DOHH2 (cell line): ENCODE measurements around the gene STXBP5L.

Experiments used
- H3F3A ChIP-seq: fragments of 200-600 bp; sonication (generic), shearing (Covaris generic); 2 replicates; pipeline ENCODE4 v1.6.0; 2016; ENCODE audit warnings: antibody characterized with exemption, mild to moderate bottlenecking; ENCODE audit not compliant: control insufficient read depth, insufficient read depth
- H3K27ac ChIP-seq: fragments of 200-600 bp; sonication (generic); 2 replicates; pipeline ENCODE4 v1.5.1; 2014; ENCODE audit warnings: low read depth, mild to moderate bottlenecking, low read length, moderate library complexity
- H3K27me3 ChIP-seq: fragments of 200-600 bp; sonication (generic); 2 replicates; pipeline ENCODE4 v1.6.1; 2014; ENCODE audit warnings: mild to moderate bottlenecking, low read length, mixed read lengths; ENCODE audit not compliant: control insufficient read depth
- H3K36me3 ChIP-seq: fragments of 200-600 bp; sonication (generic); 2 replicates; pipeline ENCODE4 v1.6.1; 2014; ENCODE audit warnings: mild to moderate bottlenecking, low read length, moderate library complexity, mixed read lengths; ENCODE audit not compliant: control insufficient read depth
- H3K4me1 ChIP-seq: fragments of 200-600 bp; sonication (generic); 2 replicates; pipeline ENCODE4 v1.6.1; 2014; ENCODE audit warnings: mild to moderate bottlenecking, low read length, mixed read lengths; ENCODE audit not compliant: control insufficient read depth
- H3K4me2 ChIP-seq: fragments of 200-600 bp; sonication (generic); 2 replicates; pipeline ENCODE4 v1.6.0; 2014; ENCODE audit warnings: mild to moderate bottlenecking, low read length, moderate library complexity
- H3K4me3 ChIP-seq: fragments of 200-600 bp; sonication (generic); 2 replicates; pipeline ENCODE4 v1.5.1; 2014; ENCODE audit warnings: mild to moderate bottlenecking, low read length, mixed read lengths
- H3K79me2 ChIP-seq: fragments of 200-600 bp; sonication (generic); 2 replicates; pipeline ENCODE4 v1.6.1; 2014; ENCODE audit warnings: mild to moderate bottlenecking, low read length, mixed read lengths; ENCODE audit not compliant: control insufficient read depth
- H3K9me2 ChIP-seq: fragments of 200-600 bp; sonication (generic); replicated peaks from 2 replicates; pipeline ENCODE4 v1.6.1; 2014; ENCODE audit warnings: mild to moderate bottlenecking, low read length, mixed read lengths; ENCODE audit not compliant: control insufficient read depth
- H3K9me3 ChIP-seq: fragments of 200-600 bp; sonication (generic); 2 replicates; pipeline ENCODE4 v1.6.1; 2014; ENCODE audit warnings: antibody characterized with exemption, low read length, mixed read lengths; ENCODE audit not compliant: control insufficient read depth, insufficient read depth
- H4K20me1 ChIP-seq: fragments of 200-600 bp; sonication (generic); 2 replicates; pipeline ENCODE4 v1.6.0; 2014; ENCODE audit warnings: low read depth, mild to moderate bottlenecking, antibody characterized with exemption, low read length, moderate library complexity; ENCODE audit not compliant: control insufficient read depth, insufficient read depth
- EZH2phosphoT487 ChIP-seq: fragments of 200-600 bp; sonication (generic); IDR thresholded peaks from 2 replicates; pipeline ENCODE4 v1.6.1; 2017; ENCODE audit warnings: borderline replicate concordance, mild to moderate bottlenecking, antibody characterized with exemption, low read length, moderate library complexity, mixed read lengths
- TF ChIP-seq, protein P1 (sequence below): fragments of 200-600 bp; sonication (generic); IDR thresholded peaks from one replicate; pipeline ENCODE4 v1.5.1; 2014; ENCODE audit warnings: antibody characterized with exemption, mild to moderate bottlenecking, low read depth, low read length; ENCODE audit not compliant: poor library complexity, severe bottlenecking

Gene STXBP5L

DNA sequence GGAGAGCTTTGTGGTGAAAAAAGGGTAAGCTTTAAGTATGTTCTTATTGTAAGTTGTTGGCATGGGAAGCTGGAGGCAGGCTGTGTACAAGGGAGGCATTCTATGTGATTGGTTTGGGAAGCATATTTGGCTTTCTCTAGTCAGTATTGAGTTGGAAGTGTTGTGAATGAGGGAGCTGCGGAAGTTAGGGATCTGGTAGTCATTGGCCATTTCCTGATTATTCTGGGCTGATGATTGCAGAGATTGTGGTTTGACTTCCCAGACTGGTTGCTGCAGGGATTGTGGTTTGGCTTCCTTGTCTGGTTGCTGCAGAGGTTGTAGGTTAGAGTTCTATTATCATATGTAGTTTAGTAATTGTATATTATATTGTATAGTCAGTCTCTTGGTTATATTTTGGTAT is 21.0 kb downstream of the STXBP5L start:
- Histone ChIP-seq H3K9me2 (no peaks in the 10 kb centered on the region), H3K27ac (no peak overlapping the region), H3K79me2 (no peaks in the 10 kb centered on the region), H3K27me3 (no peaks in the 10 kb centered on the region), H3K36me3 (no peaks in the 10 kb centered on the region), H3K4me2 (no peak overlapping the region), H3K9me3 (no peaks in the 10 kb centered on the region), H3F3A (no peaks in the 10 kb centered on the region), H3K4me1 (no peaks in the 10 kb centered on the region), H4K20me1 (no peaks in the 10 kb centered on the region), H3K4me3 (no peak overlapping the region)
- TF ChIP-seq, protein P1, sequence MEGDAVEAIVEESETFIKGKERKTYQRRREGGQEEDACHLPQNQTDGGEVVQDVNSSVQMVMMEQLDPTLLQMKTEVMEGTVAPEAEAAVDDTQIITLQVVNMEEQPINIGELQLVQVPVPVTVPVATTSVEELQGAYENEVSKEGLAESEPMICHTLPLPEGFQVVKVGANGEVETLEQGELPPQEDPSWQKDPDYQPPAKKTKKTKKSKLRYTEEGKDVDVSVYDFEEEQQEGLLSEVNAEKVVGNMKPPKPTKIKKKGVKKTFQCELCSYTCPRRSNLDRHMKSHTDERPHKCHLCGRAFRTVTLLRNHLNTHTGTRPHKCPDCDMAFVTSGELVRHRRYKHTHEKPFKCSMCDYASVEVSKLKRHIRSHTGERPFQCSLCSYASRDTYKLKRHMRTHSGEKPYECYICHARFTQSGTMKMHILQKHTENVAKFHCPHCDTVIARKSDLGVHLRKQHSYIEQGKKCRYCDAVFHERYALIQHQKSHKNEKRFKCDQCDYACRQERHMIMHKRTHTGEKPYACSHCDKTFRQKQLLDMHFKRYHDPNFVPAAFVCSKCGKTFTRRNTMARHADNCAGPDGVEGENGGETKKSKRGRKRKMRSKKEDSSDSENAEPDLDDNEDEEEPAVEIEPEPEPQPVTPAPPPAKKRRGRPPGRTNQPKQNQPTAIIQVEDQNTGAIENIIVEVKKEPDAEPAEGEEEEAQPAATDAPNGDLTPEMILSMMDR, result no peak
- TF ChIP-seq EZH2phosphoT487, result no peak

DNA sequence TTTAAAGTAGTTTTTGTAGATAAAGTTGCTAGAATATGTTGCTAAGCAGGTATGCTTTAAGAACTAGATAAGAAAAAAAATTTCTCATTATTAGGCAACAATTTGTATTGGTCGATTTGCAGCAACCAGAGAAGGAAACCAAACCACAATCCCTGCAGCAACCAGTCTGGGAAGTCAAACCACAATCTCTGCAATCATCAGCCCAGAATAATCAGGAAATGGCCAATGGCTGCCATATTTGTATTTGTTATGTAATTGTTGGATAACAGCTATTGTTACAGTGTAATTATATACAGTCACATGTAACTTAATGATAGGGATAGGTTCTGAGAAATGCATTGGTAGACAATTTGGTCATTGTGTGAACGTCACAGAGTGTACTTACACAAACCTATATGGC is 23.6 kb downstream of the STXBP5L start:
- no peaks in the 10 kb centered on the region for H3K79me2 ChIP-seq
- no peaks in the 10 kb centered on the region for H3F3A ChIP-seq
- no peaks in the 10 kb centered on the region for H3K9me3 ChIP-seq
- H3K4me3 ChIP-seq, result no peak overlapping the region
- H3K9me2 ChIP-seq, result no peaks in the 10 kb centered on the region
- H3K4me1 ChIP-seq, result no peaks in the 10 kb centered on the region
- no peaks in the 10 kb centered on the region for H4K20me1 ChIP-seq
- H3K36me3 ChIP-seq, result no peaks in the 10 kb centered on the region
- H3K27me3 ChIP-seq, result no peaks in the 10 kb centered on the region
- TF ChIP-seq, protein P1, result no peak
- no peak for TF ChIP-seq EZH2phosphoT487
- no peak overlapping the region for H3K27ac ChIP-seq
- H3K4me2 ChIP-seq, result no peak overlapping the region

DNA sequence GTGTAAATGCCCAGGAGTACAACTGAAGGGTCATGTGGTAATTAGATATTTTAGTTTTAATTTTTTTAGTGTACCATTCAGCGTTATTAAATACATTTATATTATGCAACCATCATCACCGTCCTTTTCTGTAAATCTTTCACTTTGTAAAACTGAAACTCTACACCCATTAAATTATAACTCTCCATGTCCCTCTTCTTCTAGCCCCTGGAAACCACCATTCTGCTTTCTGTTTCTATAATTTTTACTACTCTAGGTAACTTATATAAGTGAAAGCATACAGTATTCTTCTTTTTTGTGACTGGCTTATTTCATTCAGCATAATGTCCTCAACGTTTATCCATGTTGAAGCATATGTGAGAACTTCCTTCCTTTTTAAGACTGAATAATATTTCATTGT is 48.1 kb downstream of the STXBP5L start:
- H4K20me1 ChIP-seq, result no peaks in the 10 kb centered on the region
- no peaks in the 10 kb centered on the region for H3K27me3 ChIP-seq
- H3K27ac ChIP-seq, result no peak overlapping the region
- no peaks in the 10 kb centered on the region for H3K36me3 ChIP-seq
- no peaks in the 10 kb centered on the region for H3K9me3 ChIP-seq
- no peaks in the 10 kb centered on the region for H3K9me2 ChIP-seq
- no peak overlapping the region for H3K4me3 ChIP-seq
- H3K4me1 ChIP-seq, result no peaks in the 10 kb centered on the region
- no peak for TF ChIP-seq EZH2phosphoT487
- H3F3A ChIP-seq, result no peaks in the 10 kb centered on the region
- H3K4me2 ChIP-seq, result no peak overlapping the region
- no peaks in the 10 kb centered on the region for H3K79me2 ChIP-seq

DNA sequence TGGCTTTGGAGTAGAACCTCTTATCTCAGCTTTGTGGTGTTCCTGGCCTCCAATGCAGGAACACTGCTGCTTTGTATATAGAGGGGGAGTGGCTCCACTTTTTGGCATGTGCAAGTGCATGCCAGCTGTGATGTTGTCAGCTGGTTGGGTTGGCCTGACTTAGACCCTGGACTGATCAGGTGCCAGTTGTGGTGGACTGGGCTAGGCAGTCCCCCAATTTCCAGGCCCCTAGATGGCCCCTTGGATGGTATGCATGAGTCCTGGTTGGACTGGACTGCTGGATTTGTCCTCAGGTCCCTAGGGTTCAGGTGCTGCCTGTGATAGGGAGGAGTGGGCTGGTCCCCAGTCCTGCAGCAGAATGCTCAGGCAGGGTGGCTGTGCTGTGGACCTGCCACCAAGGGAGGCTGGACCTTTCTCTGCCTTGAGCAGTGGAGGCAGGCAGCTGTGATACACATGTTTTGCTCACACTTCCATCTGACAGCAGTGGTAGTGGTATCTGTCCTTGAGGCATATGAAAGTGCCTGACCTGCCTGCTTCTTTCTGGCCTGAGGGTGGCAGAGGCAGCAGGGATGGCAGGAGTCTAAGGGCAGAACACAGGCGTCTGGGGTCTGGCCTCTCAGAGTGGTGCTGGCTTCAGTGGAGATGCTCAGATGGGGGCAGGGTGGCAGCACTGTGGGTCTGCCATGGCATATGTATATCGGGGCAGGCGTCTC is 74.8 kb downstream of the STXBP5L start:
- Histone ChIP-seq H3K4me3 (no peak overlapping the region), H3K4me2 (no peak overlapping the region), H3K27ac (no peak overlapping the region), H3K27me3 (no peaks in the 10 kb centered on the region), H3K9me2 (no peaks in the 10 kb centered on the region), H3K79me2 (no peaks in the 10 kb centered on the region), H3F3A (no peaks in the 10 kb centered on the region), H3K4me1 (no peaks in the 10 kb centered on the region), H4K20me1 (no peaks in the 10 kb centered on the region), H3K36me3 (no peaks in the 10 kb centered on the region), H3K9me3 (no peaks in the 10 kb centered on the region)
- no peak for TF ChIP-seq EZH2phosphoT487
- TF ChIP-seq, protein P1, result no peak
